GM23248 (cell line): Measurements from ENCODE around the gene RPAP3.

ENCODE experiments used
- EZH2 ChIP-seq: fragments of 200-600 bp; sonication (generic); IDR thresholded peaks from 2 replicates; pipeline ENCODE4 v1.6.1; 2018; ENCODE audit warnings: antibody characterized with exemption, mild to moderate bottlenecking; ENCODE audit not compliant: insufficient read depth, poor library complexity, severe bottlenecking
- EZH2phosphoT487 ChIP-seq: fragments of 200-600 bp; sonication (generic); IDR thresholded peaks from 2 replicates; pipeline ENCODE4 v1.6.1; 2018; ENCODE audit warnings: antibody characterized with exemption, moderate library complexity, mild to moderate bottlenecking, low read depth; ENCODE audit not compliant: insufficient read depth

DNA sequence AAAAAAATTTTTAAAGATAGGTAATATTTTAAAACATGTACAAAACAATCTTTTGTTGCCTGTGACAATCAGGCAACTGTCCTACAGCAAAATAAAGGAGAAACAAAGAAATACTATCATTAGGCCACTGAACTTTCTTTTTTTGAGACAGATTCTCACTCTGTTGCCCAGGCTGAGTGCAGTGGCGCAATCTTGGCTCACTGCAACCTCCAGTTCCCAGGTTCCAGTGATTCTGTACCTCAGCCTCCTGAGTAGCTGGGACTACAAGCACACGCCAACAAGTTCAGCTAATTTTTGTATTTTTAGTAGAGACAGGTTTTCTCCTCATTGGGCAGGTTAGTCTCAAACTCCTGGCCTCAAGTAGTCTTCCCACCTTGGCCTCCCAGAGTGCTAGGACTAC lies 16.6 kb downstream of the RPAP3 start:
- TF ChIP-seq EZH2 = no peak
- no peak for TF ChIP-seq EZH2phosphoT487
